Activated T-helper 1 cell treated with anti-CD3 and anti-CD28 coated beads, Interleukin-12 subunit alpha, Interleukin-12 subunit beta, Interleukin-2, Interleukin-4 antibody, amounts not matched to agents 30 ng/mL and 10 ng/mL and 1 ng/mL, durations not matched to agents 14 hours and 24 hours and 36 hours (primary cell): ENCODE data around the gene MLF1. TPM values are rescaled to one million over a fixed set of nuclear protein-coding genes. Genes with fewer than 3 reads are reported as not detected.

Source experiments
- DNase-seq: peaks from one replicate; pipeline ENCODE4 v3.0.0; 2021; ENCODE audit warnings: low spot score
- H3K27ac Mint-ChIP-seq: one replicate; pipeline ENCODE4 v1.8.0; 2021; ENCODE audit warnings: mild to moderate bottlenecking, mixed read lengths
- H3K27me3 Mint-ChIP-seq: one replicate; pipeline ENCODE4 v1.8.0; 2022; ENCODE audit warnings: mild to moderate bottlenecking, moderate library complexity, mixed read lengths; ENCODE audit not compliant: insufficient read depth
- H3K36me3 Mint-ChIP-seq: one replicate; pipeline ENCODE4 v1.8.0; 2021; ENCODE audit warnings: low read depth, mixed read lengths
- H3K4me1 Mint-ChIP-seq: one replicate; pipeline ENCODE4 v1.8.0; 2021; ENCODE audit warnings: low read depth, mixed read lengths
- H3K4me3 Mint-ChIP-seq: one replicate; pipeline ENCODE4 v1.8.0; 2021; ENCODE audit warnings: mild to moderate bottlenecking, moderate library complexity, mixed read lengths
- H3K9me3 Mint-ChIP-seq: one replicate; pipeline ENCODE4 v1.8.0; 2021; ENCODE audit warnings: mixed read lengths
- intact Hi-C: fragments of 100-400 bp; cut with micrococcal nuclease; formaldehyde crosslinking; loops from one replicate; pipeline ENCODE4 v1.15.1; 2024
- total RNA-seq: library from RNA; stranded (reverse); gene quantifications from 2 replicates; pipeline ENCODE4 v1.2.3, GENCODE V29; 2022

The MLF1 gene
- total RNA-seq, 1 donor from 2014 or later: 0.78 TPM

GRCh38 chr3:158560979-158561378 lies 10.0 kb upstream of the MLF1 start:
- intact Hi-C loops: no loop called here
- H3K36me3 Mint-ChIP-seq: no peaks in the 10 kb centered on the region
- no peak for DNase-seq
- no peaks in the 10 kb centered on the region for H3K4me1 Mint-ChIP-seq
- no peaks in the 10 kb centered on the region for H3K9me3 Mint-ChIP-seq
- H3K27me3 Mint-ChIP-seq: no peaks in the 10 kb centered on the region
- no peak overlapping the region for H3K27ac Mint-ChIP-seq
- no peak overlapping the region for H3K4me3 Mint-ChIP-seq

- Mint-ChIP-seq H3K9me3 (no peaks in the 10 kb centered on the region), H3K27me3 (no peaks in the 10 kb centered on the region), H3K4me3 (no peak overlapping the region), H3K4me1 (no peaks in the 10 kb centered on the region), H3K36me3 (no peaks in the 10 kb centered on the region), H3K27ac (no peak overlapping the region)
- intact Hi-C loops: no loop called here
- no peak for DNase-seq
Observed at GRCh38 chr3:158562674-158563073, 8.3 kb upstream of the MLF1 start.

- no peak for DNase-seq
- H3K27ac Mint-ChIP-seq: no peak overlapping the region
- H3K4me1 Mint-ChIP-seq: no peaks in the 10 kb centered on the region
- H3K9me3 Mint-ChIP-seq: no peaks in the 10 kb centered on the region
- H3K27me3 Mint-ChIP-seq: no peaks in the 10 kb centered on the region
- intact Hi-C loops: no loop called here
- no peak overlapping the region for H3K4me3 Mint-ChIP-seq
- no peaks in the 10 kb centered on the region for H3K36me3 Mint-ChIP-seq
Observed at GRCh38 chr3:158563076-158563475, 7.9 kb upstream of the MLF1 start.

GRCh38 chr3:158565076-158565475 lies 5.9 kb upstream of the MLF1 start:
- intact Hi-C loops: no loop called here
- no peak overlapping the region for H3K4me3 Mint-ChIP-seq
- H3K27me3 Mint-ChIP-seq: peaks cover 16% of the 10 kb centered on the region
- no peak for DNase-seq
- H3K36me3 Mint-ChIP-seq: no peaks in the 10 kb centered on the region
- H3K27ac Mint-ChIP-seq: no peak overlapping the region
- no peaks in the 10 kb centered on the region for H3K9me3 Mint-ChIP-seq
- H3K4me1 Mint-ChIP-seq: no peaks in the 10 kb centered on the region

- H3K27me3 Mint-ChIP-seq: peaks cover 29% of the 10 kb centered on the region
- intact Hi-C loops: no loop called here
- peaks cover 13% of the 10 kb centered on the region for H3K4me1 Mint-ChIP-seq
- H3K9me3 Mint-ChIP-seq: no peaks in the 10 kb centered on the region
- H3K36me3 Mint-ChIP-seq: no peaks in the 10 kb centered on the region
- H3K27ac Mint-ChIP-seq: no peak overlapping the region
- no peak overlapping the region for H3K4me3 Mint-ChIP-seq
- no peak for DNase-seq
Observed at GRCh38 chr3:158568784-158569183, 2.2 kb upstream of the MLF1 start.

- H3K27me3 Mint-ChIP-seq: peaks cover 29% of the 10 kb centered on the region
- intact Hi-C loops: loop anchor here (2.0 to 5.0 kb wide), 4 partner anchors 31 to 457 kb away; partner anchors contain the start of genes GFM1, MFSD1 and RSRC1
- no peak for DNase-seq
Observed at GRCh38 chr3:158569794-158570193, 1.2 kb upstream of the MLF1 start.

GRCh38 chr3:158571969-158572765 lies 1.2 kb downstream of the MLF1 start:
- Mint-ChIP-seq H3K27me3 (peaks cover 33% of the 10 kb centered on the region), H3K9me3 (no peaks in the 10 kb centered on the region), H3K4me1 (peaks cover 13% of the 10 kb centered on the region), H3K4me3 (no peak overlapping the region), H3K27ac (no peak overlapping the region), H3K36me3 (no peaks in the 10 kb centered on the region)
- intact Hi-C loops: loop anchor here (2.0 to 5.0 kb wide), 4 partner anchors 33 to 460 kb away; partner anchors contain the start of genes GFM1, MFSD1 and RSRC1
- no peak for DNase-seq

More at GRCh38 chr3:158569794-158570193, 1.2 kb upstream of the MLF1 start:
- no peaks in the 10 kb centered on the region for H3K9me3 Mint-ChIP-seq
- no peaks in the 10 kb centered on the region for H3K36me3 Mint-ChIP-seq
- no peak overlapping the region for H3K27ac Mint-ChIP-seq
- peaks cover 13% of the 10 kb centered on the region for H3K4me1 Mint-ChIP-seq
- H3K4me3 Mint-ChIP-seq: no peak overlapping the region

GRCh38 chr3:158572766-158573060 lies 1.7 kb downstream of the MLF1 start:
- no peak overlapping the region for H3K4me3 Mint-ChIP-seq
- intact Hi-C loops: loop anchor here (5.0 kb wide), 3 partner anchors 70 to 460 kb away; partner anchors contain the start of genes GFM1, MFSD1 and RSRC1
- H3K4me1 Mint-ChIP-seq: peaks cover 13% of the 10 kb centered on the region

GRCh38 chr3:158573714-158574113 lies 2.7 kb downstream of the MLF1 start:
- no peak overlapping the region for H3K4me3 Mint-ChIP-seq
- peaks cover 29% of the 10 kb centered on the region for H3K27me3 Mint-ChIP-seq
- H3K36me3 Mint-ChIP-seq: no peaks in the 10 kb centered on the region
- intact Hi-C loops: loop anchor here (5.0 kb wide), 3 partner anchors 69 to 461 kb away; partner anchors contain the start of genes GFM1, MFSD1 and RSRC1
- DNase-seq: no peak
- H3K27ac Mint-ChIP-seq: no peak overlapping the region
- peaks cover 13% of the 10 kb centered on the region for H3K4me1 Mint-ChIP-seq
- no peaks in the 10 kb centered on the region for H3K9me3 Mint-ChIP-seq

More at GRCh38 chr3:158572766-158573060, 1.7 kb downstream of the MLF1 start:
- H3K27ac Mint-ChIP-seq: no peak overlapping the region
- no peak for DNase-seq
- peaks cover 33% of the 10 kb centered on the region for H3K27me3 Mint-ChIP-seq
- H3K9me3 Mint-ChIP-seq: no peaks in the 10 kb centered on the region
- no peaks in the 10 kb centered on the region for H3K36me3 Mint-ChIP-seq

- Mint-ChIP-seq H3K4me1 (peaks cover 13% of the 10 kb centered on the region), H3K27me3 (peaks cover 24% of the 10 kb centered on the region), H3K4me3 (no peak overlapping the region), H3K36me3 (no peaks in the 10 kb centered on the region), H3K9me3 (no peaks in the 10 kb centered on the region), H3K27ac (no peak overlapping the region)
- no peak for DNase-seq
- intact Hi-C loops: loop anchor here (5.0 kb wide), 3 partner anchors 68 to 462 kb away; partner anchors contain the start of genes GFM1, MFSD1 and RSRC1
Observed at GRCh38 chr3:158574646-158575045, 3.7 kb downstream of the MLF1 start.

GRCh38 chr3:158590223-158590622 lies 19.2 kb downstream of the MLF1 start:
- Mint-ChIP-seq H3K27ac (no peak overlapping the region), H3K4me3 (no peak overlapping the region), H3K36me3 (no peaks in the 10 kb centered on the region), H3K4me1 (no peaks in the 10 kb centered on the region), H3K9me3 (no peaks in the 10 kb centered on the region), H3K27me3 (peaks cover 13% of the 10 kb centered on the region)
- intact Hi-C loops: no loop called here
- DNase-seq: no peak

GRCh38 chr3:158600787-158601186 lies 29.8 kb downstream of the MLF1 start:
- intact Hi-C loops: no loop called here
- H3K27me3 Mint-ChIP-seq: peaks cover 4% of the 10 kb centered on the region
- no peaks in the 10 kb centered on the region for H3K4me1 Mint-ChIP-seq
- no peak for DNase-seq
- H3K36me3 Mint-ChIP-seq: no peaks in the 10 kb centered on the region
- no peak overlapping the region for H3K4me3 Mint-ChIP-seq
- H3K9me3 Mint-ChIP-seq: no peaks in the 10 kb centered on the region
- H3K27ac Mint-ChIP-seq: no peak overlapping the region

- Mint-ChIP-seq H3K27ac (no peak overlapping the region), H3K4me1 (no peaks in the 10 kb centered on the region), H3K27me3 (no peaks in the 10 kb centered on the region), H3K4me3 (no peak overlapping the region), H3K36me3 (no peaks in the 10 kb centered on the region), H3K9me3 (no peaks in the 10 kb centered on the region)
- intact Hi-C loops: no loop called here
- DNase-seq: no peak
Observed at GRCh38 chr3:158602227-158602626, 31.2 kb downstream of the MLF1 start.
